ENCODE results near the gene IWS1. TPM values are rescaled to one million over a fixed set of nuclear protein-coding genes. Genes with fewer than 3 reads are reported as not detected.

The IWS1 gene
- total RNA-seq, 6 experiments from 2014 or later = 34.7 to 44.6 (median 38.3) TPM

- Mint-ChIP-seq H3K36me3 (ENCODE audit: low read depth) (no peaks in the 10 kb centered on the region), H3K4me3 (no peak overlapping the region), H3K27me3 (ENCODE audit: insufficient read depth) (peaks cover 40% of the 10 kb centered on the region), H3K4me1 (ENCODE audit: low read depth) (no peaks in the 10 kb centered on the region), H3K27ac (no peak overlapping the region), H3K9me3 (no peaks in the 10 kb centered on the region)
- TF ChIP-seq, protein P1, sequence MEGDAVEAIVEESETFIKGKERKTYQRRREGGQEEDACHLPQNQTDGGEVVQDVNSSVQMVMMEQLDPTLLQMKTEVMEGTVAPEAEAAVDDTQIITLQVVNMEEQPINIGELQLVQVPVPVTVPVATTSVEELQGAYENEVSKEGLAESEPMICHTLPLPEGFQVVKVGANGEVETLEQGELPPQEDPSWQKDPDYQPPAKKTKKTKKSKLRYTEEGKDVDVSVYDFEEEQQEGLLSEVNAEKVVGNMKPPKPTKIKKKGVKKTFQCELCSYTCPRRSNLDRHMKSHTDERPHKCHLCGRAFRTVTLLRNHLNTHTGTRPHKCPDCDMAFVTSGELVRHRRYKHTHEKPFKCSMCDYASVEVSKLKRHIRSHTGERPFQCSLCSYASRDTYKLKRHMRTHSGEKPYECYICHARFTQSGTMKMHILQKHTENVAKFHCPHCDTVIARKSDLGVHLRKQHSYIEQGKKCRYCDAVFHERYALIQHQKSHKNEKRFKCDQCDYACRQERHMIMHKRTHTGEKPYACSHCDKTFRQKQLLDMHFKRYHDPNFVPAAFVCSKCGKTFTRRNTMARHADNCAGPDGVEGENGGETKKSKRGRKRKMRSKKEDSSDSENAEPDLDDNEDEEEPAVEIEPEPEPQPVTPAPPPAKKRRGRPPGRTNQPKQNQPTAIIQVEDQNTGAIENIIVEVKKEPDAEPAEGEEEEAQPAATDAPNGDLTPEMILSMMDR (IDR thresholded peaks at IDR 0.05) = no peak
- no peak for DNase-seq
Observed at GRCh38 chr2:127537644-127538043, 11.4 kb upstream of the IWS1 start.

DNA sequence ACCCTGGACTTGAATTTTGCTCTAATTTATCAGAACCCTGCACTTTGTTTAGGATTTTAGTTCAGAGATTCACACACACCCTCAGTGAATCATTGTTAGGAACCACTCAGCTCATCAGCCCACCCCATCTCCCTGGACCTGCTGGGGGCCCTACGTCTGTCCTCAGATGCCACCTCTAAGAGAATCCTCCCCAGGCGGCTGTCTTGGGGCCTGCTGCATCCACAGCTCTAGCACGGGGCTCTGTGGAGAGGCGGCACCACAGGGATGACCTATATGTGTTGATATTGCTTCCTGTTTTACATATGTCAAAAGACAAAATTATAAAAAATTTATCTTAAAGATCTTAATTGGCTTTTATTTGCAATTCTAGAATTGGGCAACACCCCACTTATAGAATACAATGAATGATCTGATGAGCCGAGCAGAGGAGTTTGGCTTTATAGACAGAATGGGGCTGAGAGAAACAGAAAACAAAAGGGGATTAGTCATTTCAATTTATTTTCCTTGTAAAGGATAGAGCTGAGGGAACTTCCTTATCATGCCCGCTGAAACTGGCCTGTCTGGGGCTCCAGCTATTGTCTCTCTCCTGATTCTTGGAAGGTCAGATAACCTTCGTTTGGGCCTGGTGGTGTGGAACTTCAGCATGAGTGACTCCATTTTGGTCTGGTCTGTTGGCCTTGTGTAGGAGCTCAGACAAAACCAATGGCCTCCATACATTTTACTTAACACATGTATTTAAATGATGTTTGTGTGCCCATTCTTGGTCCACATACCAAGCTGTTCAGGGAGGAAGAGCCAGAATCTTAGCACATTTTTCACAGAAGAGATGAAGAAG, 10.6 kb upstream of the IWS1 start:
- Mint-ChIP-seq H3K27ac (no peak overlapping the region), H3K4me1 (ENCODE audit: low read depth) (no peaks in the 10 kb centered on the region), H3K27me3 (ENCODE audit: insufficient read depth) (peaks cover 37% of the 10 kb centered on the region), H3K9me3 (no peaks in the 10 kb centered on the region), H3K36me3 (ENCODE audit: low read depth) (no peaks in the 10 kb centered on the region), H3K4me3 (no peak overlapping the region)
- TF ChIP-seq, protein P1 (IDR thresholded peaks at IDR 0.05) = no peak
- no peak for DNase-seq

GRCh38 chr2:127535918-127536317, 9.6 kb upstream of the IWS1 start:
- H3K27ac Mint-ChIP-seq = no peak overlapping the region
- H3K36me3 Mint-ChIP-seq (ENCODE audit: low read depth) = no peaks in the 10 kb centered on the region
- TF ChIP-seq, protein P1 (IDR thresholded peaks at IDR 0.05) = no peak
- H3K27me3 Mint-ChIP-seq (ENCODE audit: insufficient read depth) = peaks cover 29% of the 10 kb centered on the region
- DNase-seq = no peak
- H3K9me3 Mint-ChIP-seq = no peaks in the 10 kb centered on the region
- H3K4me3 Mint-ChIP-seq = no peak overlapping the region
- H3K4me1 Mint-ChIP-seq (ENCODE audit: low read depth) = peaks cover 9% of the 10 kb centered on the region

DNA sequence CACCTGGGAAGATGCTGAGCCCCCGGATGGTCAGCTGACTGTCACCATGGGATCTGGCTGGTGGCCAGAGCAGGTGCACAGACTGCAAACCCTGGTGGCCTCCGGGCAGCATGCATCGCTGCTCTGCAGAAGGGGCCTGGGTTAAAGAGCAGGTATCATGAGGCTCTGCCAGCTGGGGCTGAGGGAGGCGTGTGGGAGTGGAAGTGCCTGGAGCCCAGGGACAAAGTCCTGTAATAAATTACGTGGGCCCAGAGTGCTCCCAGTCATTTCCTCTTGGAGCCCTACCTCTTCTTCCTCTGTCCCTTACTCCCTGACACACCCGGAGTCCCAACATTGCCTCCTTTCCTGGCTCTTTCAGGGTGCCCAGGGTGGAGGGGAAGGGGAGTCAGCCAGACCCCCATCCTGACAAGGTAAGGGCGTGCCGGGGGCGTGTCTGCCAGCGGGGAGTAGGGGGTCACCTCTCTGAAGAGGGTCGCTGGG, 9.2 kb upstream of the IWS1 start, which contains the start of gene MYO7B:
Gene MYO7B (plus strand): TSS at position 262 of the 480 bp plus-strand sequence. CDS start 24,040 bp downstream, outside the sequence.
- no peak for DNase-seq
- no peak within 1 kb of the TSS for H3K4me3 Mint-ChIP-seq
- no peaks in the 10 kb centered on the region for H3K36me3 Mint-ChIP-seq (ENCODE audit: low read depth)
- no peak within 1 kb of the TSS for H3K27ac Mint-ChIP-seq
- TF ChIP-seq, protein P1 (IDR thresholded peaks at IDR 0.05) = no peak
- peaks cover 25% of the 10 kb centered on the region for H3K27me3 Mint-ChIP-seq (ENCODE audit: insufficient read depth)
- peaks cover 14% of the 10 kb centered on the region for H3K4me1 Mint-ChIP-seq (ENCODE audit: low read depth)
- H3K9me3 Mint-ChIP-seq = no peaks in the 10 kb centered on the region

GRCh38 chr2:127532296-127532695, 6.0 kb upstream of the IWS1 start:
- Mint-ChIP-seq H3K36me3 (ENCODE audit: low read depth) (no peaks in the 10 kb centered on the region), H3K4me1 (ENCODE audit: low read depth) (peaks cover 35% of the 10 kb centered on the region), H3K9me3 (no peaks in the 10 kb centered on the region), H3K27ac (no peak overlapping the region), H3K27me3 (ENCODE audit: insufficient read depth) (peaks cover 9% of the 10 kb centered on the region), H3K4me3 (no peak overlapping the region)
- TF ChIP-seq, protein P1 (IDR thresholded peaks at IDR 0.05) = no peak
- DNase-seq = no peak
